Memory B cell (primary cell): ENCODE measurements around the gene HM13.
A peak's percentile ranks its signal among the peaks of the same experiment; 100 is the strongest.
"Not testable (repeated sequence)": the region's sequence is repeated elsewhere in the genome, so short reads cannot be mapped to it uniquely, and the experiment has no call there.

Experiments used
- ATAC-seq: fragments of 150-1000 bp; cut with Tn5 transposase; 2 replicates; pipeline ENCODE4 v1.10.0; 2021; ENCODE audit warnings: low read depth, mild to moderate bottlenecking, moderate library complexity
- DNase-seq, 2 donors: peaks; one replicate each; pipeline ENCODE4 v3.0.0; 2022; ENCODE audit warnings: low spot score in 2 of 2
- H3K27ac Mint-ChIP-seq: one replicate; pipeline ENCODE4 v1.8.0; 2022; ENCODE audit warnings: mild to moderate bottlenecking, moderate library complexity, mixed read lengths
- H3K27me3 Mint-ChIP-seq: one replicate; pipeline ENCODE4 v1.8.0; 2022; ENCODE audit warnings: mixed read lengths
- H3K36me3 Mint-ChIP-seq: one replicate; pipeline ENCODE4 v1.8.0; 2022; ENCODE audit warnings: mild to moderate bottlenecking, mixed read lengths
- H3K4me1 Mint-ChIP-seq: one replicate; pipeline ENCODE4 v1.8.0; 2022; ENCODE audit warnings: mixed read lengths
- H3K4me3 Mint-ChIP-seq: one replicate; pipeline ENCODE4 v1.8.0; 2022; ENCODE audit warnings: mild to moderate bottlenecking, moderate library complexity, mixed read lengths
- H3K9me3 Mint-ChIP-seq: one replicate; pipeline ENCODE4 v1.8.0; 2022; ENCODE audit warnings: mixed read lengths

HM13 gene

DNA sequence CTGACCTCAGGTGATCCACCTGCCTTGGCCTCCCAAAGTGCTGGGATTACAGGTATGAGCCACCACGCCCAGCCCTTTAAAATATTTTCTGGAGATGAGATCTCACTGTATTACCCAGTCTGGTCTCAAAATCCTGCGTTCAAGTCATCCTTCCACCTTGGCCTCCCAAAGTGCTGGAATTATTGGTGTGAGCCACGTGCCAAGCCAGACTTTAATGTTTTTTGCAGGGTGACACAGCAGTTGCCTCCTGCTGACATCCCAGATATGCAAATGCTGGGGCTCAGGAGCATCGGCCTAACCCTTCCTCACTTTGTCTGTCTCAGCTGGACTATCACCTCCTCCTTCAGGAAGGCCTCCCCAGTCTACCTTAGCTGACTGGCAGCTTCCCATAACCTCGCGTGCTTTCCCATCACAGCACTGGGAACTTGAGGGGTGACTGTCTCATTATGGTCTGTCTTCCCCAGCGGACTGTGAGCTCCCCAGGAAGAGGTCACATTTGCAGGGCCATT is 76.5 kb downstream of the HM13 start:
- no peak overlapping the region for H3K4me3 Mint-ChIP-seq
- DNase-seq (no peak), ATAC-seq (no peak)
- peaks cover 13% of the 10 kb centered on the region for H3K27me3 Mint-ChIP-seq
- peaks cover 5% of the 10 kb centered on the region for H3K4me1 Mint-ChIP-seq
- H3K9me3 Mint-ChIP-seq, result no peaks in the 10 kb centered on the region
- H3K27ac Mint-ChIP-seq, result no peak overlapping the region
- no peaks in the 10 kb centered on the region for H3K36me3 Mint-ChIP-seq

GRCh38 chr20:31593221-31594001 is 79.2 kb downstream of the HM13 start:
- Mint-ChIP-seq H3K9me3 (no peaks in the 10 kb centered on the region), H3K36me3 (no peaks in the 10 kb centered on the region), H3K4me1 (no peaks in the 10 kb centered on the region), H3K27me3 (peaks cover 8% of the 10 kb centered on the region), H3K27ac (no peak overlapping the region), H3K4me3 (no peak overlapping the region)
- no peak for ATAC-seq
- DNase-seq, result no peak

- H3K36me3 Mint-ChIP-seq, result no peaks in the 10 kb centered on the region
- ATAC-seq (no peak), DNase-seq (no peak)
- no peak overlapping the region for H3K27ac Mint-ChIP-seq
- peaks cover 7% of the 10 kb centered on the region for H3K27me3 Mint-ChIP-seq
- H3K9me3 Mint-ChIP-seq, result no peaks in the 10 kb centered on the region
- H3K4me3 Mint-ChIP-seq, result no peak overlapping the region
- H3K4me1 Mint-ChIP-seq, result no peaks in the 10 kb centered on the region
Observed at GRCh38 chr20:31594002-31594557, 79.8 kb downstream of the HM13 start.

GRCh38 chr20:31594558-31595379 is 80.5 kb downstream of the HM13 start:
- Mint-ChIP-seq H3K27me3 (peaks cover 5% of the 10 kb centered on the region), H3K9me3 (no peaks in the 10 kb centered on the region), H3K36me3 (no peaks in the 10 kb centered on the region), H3K4me3 (no peak overlapping the region), H3K4me1 (no peaks in the 10 kb centered on the region), H3K27ac (no peak overlapping the region)
- DNase-seq (no peak), ATAC-seq (no peak)

DNA sequence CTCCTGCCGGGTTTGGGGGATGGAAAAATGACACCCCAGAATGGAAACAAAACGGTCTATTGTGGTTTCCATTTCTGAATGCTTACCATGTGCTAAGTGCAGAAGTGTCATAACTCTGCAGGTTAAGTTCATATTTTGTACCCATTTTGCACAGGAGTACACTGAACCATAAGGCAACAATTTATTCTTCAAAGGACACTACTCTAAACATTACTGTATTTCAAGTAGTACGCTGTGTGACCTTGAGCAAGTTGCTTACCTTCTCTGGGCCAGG is 81.1 kb downstream of the HM13 start:
- H3K36me3 Mint-ChIP-seq, result no peaks in the 10 kb centered on the region
- peaks cover 5% of the 10 kb centered on the region for H3K27me3 Mint-ChIP-seq
- no peak overlapping the region for H3K27ac Mint-ChIP-seq
- DNase-seq (no peak), ATAC-seq (no peak)
- no peaks in the 10 kb centered on the region for H3K4me1 Mint-ChIP-seq
- H3K9me3 Mint-ChIP-seq, result no peaks in the 10 kb centered on the region
- H3K4me3 Mint-ChIP-seq, result no peak overlapping the region

DNA sequence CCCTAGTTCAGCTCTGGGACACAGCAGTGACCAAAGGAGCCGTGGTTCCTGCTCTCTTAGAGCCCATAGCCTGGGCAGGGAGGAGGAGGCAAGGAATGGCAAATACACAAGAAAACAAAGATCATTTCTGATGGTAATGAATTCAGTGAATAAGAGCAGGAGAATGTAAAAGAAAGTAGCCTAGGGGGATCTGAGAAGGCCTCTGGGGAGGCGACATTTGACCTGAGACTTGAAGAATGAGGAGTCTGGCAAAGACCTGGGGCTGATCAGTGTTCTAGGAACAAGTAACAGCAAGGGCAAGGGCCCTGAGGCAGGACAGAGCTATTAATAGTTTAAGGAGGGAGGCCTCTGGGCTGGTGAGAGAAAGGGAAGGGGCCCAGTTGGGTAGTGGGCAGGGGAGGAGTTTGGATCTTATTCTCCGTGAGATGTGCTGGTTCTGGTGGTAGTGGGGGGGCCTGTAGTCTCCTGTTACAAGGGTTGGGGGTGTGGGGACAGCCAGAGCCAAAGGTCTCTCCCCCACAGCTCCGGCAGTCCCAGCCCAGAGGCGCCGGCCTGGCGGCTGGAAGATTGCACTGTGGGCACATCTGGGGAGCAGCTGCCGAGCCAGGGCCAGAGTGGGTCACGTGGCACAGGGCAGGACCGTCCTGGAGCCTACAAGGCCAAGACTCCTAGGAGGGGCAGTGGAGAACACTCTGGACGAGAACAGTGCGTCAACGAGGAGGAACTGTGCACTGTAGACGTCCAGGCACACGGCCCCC is 81.6 kb downstream of the HM13 start:
- DNase-seq (no peak), ATAC-seq (no peak)
- Mint-ChIP-seq H3K27me3 (peaks cover 5% of the 10 kb centered on the region), H3K27ac (no peak overlapping the region), H3K4me1 (no peaks in the 10 kb centered on the region), H3K9me3 (no peaks in the 10 kb centered on the region), H3K36me3 (no peaks in the 10 kb centered on the region), H3K4me3 (no peak overlapping the region)

DNA sequence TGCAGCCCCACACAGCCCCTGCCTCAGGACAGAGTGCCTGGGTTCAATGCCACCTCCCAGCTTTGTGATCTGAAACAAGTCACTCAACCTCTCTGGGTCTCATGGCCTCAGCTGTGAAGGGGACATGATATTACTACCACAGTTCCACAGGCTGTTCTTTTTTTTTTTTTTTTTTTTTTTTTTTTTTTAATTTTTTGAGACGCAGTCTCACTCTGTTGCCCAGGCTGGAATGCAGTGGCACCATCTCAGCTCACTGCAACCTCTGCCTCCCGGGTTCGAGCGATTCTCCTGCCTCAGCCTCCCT is 82.1 kb downstream of the HM13 start:
- H3K9me3 Mint-ChIP-seq, H3K4me1 Mint-ChIP-seq, H3K27me3 Mint-ChIP-seq, H3K27ac Mint-ChIP-seq, ATAC-seq, DNase-seq, H3K4me3 Mint-ChIP-seq, H3K36me3 Mint-ChIP-seq: not testable (repeated sequence)

DNA sequence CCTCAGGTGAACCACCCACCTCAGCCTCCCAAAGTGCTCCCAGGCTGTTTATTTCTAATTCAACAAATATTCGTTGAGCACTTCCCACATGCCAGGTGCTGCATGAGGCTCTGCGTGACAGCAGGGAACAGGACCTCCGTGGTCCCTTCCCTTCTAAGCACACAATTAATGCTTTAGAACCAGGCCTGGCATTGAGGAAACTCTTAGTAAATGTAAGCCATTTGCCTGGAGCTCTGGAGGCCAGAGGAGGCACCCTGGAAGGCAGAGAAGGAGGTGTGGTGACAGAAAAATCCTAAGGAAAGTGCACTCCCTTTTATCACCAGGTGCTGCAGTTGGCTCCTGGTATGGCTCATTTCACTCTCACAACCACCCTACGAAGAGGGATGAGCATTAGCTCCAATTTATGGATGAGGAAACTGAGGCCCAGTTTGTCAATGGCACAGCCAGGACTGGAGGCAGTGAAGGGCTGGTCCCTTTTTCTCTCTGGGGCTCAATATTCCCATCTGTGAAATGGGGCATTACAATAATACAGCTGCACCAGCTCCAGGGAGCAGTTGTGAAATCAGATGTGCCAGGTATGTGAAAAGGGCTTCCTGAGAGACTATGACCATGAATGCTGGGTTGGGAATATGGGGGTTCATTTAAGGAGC is 82.7 kb downstream of the HM13 start:
- Mint-ChIP-seq H3K4me3 (no peak overlapping the region), H3K4me1 (no peaks in the 10 kb centered on the region), H3K9me3 (no peaks in the 10 kb centered on the region), H3K27me3 (peaks cover 5% of the 10 kb centered on the region), H3K36me3 (no peaks in the 10 kb centered on the region), H3K27ac (no peak overlapping the region)
- no peak for DNase-seq
- ATAC-seq, result no peak

DNA sequence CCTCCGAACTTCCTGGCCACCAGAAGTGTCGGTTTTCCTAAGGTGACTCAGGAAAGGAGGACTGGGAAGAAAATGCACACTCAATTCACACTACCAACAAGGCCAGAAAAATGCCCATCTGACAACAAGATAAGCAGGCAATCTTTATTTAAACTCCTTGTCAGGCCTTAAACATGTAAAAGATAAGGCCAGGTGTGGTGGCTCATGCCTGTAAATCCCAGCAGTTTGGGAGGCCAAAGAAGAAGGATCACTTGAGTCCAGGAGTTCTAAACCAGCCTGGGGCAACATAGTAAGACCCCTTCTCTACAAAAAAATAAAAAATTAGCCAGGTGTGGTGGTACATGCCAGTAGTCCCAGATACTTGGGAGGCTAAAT is 83.2 kb downstream of the HM13 start:
- H3K9me3 Mint-ChIP-seq, result no peaks in the 10 kb centered on the region
- peaks cover 1% of the 10 kb centered on the region for H3K4me1 Mint-ChIP-seq
- H3K4me3 Mint-ChIP-seq, result no peak overlapping the region
- H3K27ac Mint-ChIP-seq, result no peak overlapping the region
- H3K27me3 Mint-ChIP-seq, result peaks cover 6% of the 10 kb centered on the region
- DNase-seq (no peak), ATAC-seq (no peak)
- H3K36me3 Mint-ChIP-seq, result no peaks in the 10 kb centered on the region

- no peak for ATAC-seq
- no peak overlapping the region for H3K4me3 Mint-ChIP-seq
- H3K27ac Mint-ChIP-seq, result peak overlapping the region; percentile 89
Observed at GRCh38 chr20:31602431-31602778, 88.2 kb downstream of the HM13 start.

GRCh38 chr20:31602779-31603441 is 88.7 kb downstream of the HM13 start:
- Mint-ChIP-seq H3K27ac (peak overlapping the region; percentile 89), H3K27me3 (peaks cover 11% of the 10 kb centered on the region), H3K9me3 (no peaks in the 10 kb centered on the region), H3K4me3 (peak overlapping the region; percentile 71), H3K4me1 (peaks cover 16% of the 10 kb centered on the region), H3K36me3 (peaks cover 1% of the 10 kb centered on the region)
- DNase-seq, result no peak
- peak; percentile 11 for ATAC-seq

More at GRCh38 chr20:31602431-31602778, 88.2 kb downstream of the HM13 start:
- H3K4me1 Mint-ChIP-seq, result peaks cover 16% of the 10 kb centered on the region
- no peaks in the 10 kb centered on the region for H3K9me3 Mint-ChIP-seq
- no peak for DNase-seq
- H3K27me3 Mint-ChIP-seq, result peaks cover 9% of the 10 kb centered on the region
- H3K36me3 Mint-ChIP-seq, result peaks cover 1% of the 10 kb centered on the region

DNA sequence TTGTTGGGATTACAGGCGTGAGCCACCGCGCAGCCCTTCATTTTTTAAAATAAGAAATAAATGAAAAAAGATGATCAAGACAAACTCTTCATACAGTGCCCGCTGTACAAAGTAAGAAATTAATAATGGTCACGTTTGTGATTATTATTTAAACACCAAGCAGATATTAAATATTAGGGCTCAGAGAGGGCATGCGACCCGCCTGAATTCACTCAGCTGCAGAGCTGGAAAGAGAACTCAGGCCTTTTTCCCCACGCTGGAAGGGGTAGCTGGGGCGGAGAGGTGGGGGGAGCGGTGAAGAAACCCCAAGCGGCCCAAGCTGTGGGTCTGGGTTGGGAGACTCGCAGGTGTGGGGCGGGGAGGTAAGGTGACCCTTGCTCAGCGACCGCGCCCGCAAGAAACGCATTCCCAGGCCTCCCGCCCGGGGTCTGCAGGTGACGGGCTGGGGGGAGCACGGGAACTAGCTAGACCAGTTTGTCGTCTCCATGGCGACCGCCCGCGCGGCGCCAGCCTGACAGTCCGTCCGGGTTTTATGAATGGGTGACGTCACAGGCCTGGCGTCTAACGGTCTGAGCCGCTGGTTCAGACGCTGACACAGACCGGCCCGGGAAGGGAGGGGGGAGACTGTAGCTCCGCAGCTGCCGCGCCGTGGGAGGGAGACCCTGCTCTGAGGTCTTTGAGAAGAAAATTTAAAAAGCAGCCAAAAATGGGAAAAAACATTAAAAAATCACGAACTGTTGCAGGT is 89.8 kb downstream of the HM13 start:
- peaks cover 11% of the 10 kb centered on the region for H3K27me3 Mint-ChIP-seq
- H3K4me3 Mint-ChIP-seq, result peak overlapping the region; percentile 96
- H3K36me3 Mint-ChIP-seq, result peaks cover 1% of the 10 kb centered on the region
- peaks cover 16% of the 10 kb centered on the region for H3K4me1 Mint-ChIP-seq
- H3K27ac Mint-ChIP-seq, result peak overlapping the region; percentile 49
- ATAC-seq (peak; percentile 67), DNase-seq (peak; percentile 75 to 77)
- H3K9me3 Mint-ChIP-seq, result no peaks in the 10 kb centered on the region

DNA sequence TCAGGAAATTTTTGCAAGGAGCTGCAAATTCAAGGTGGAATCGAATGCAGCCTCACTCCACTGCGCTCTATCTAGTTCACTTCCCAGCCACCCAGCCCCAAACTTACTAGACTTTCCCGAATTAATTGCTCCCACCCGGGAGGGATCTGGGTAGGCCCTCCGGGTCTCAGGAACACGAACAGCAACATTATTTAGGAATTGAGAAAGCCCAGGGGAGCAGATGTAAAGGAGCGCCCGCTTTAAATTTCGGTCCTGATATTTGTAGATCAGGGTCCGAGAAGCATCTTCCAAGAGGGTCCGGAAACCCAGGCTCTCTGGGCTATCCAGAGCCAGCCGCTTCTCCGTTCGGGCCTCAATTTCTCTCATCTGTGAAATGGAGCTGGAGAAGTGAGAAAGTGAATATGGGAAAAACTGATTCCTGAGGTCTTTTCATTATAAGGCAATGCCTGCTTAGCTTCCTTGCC is 90.4 kb downstream of the HM13 start:
- Mint-ChIP-seq H3K36me3 (peaks cover 1% of the 10 kb centered on the region), H3K27ac (peak overlapping the region; percentile 87), H3K27me3 (peaks cover 11% of the 10 kb centered on the region), H3K9me3 (no peaks in the 10 kb centered on the region), H3K4me3 (peak overlapping the region; percentile 96), H3K4me1 (peaks cover 16% of the 10 kb centered on the region)
- ATAC-seq (peak; percentile 2), DNase-seq (no peak)
